Choroid plexus epithelial cell (primary cell): Measurements from ENCODE around the gene CACNA1D.

ENCODE experiments used
- DNase-seq: peaks from one replicate; pipeline ENCODE4 v3.0.0-alpha.2; 2010; ENCODE audit warnings: low read depth
- H3K4me3 ChIP-seq: 2 replicates; pipeline ENCODE4 v1.5.1; 2011; ENCODE audit warnings: low read depth, mild to moderate bottlenecking, control low read depth, low read length, moderate library complexity
- CTCF ChIP-seq: conservative IDR thresholded peaks from 2 replicates; pipeline ENCODE4 v1.5.1; 2011; ENCODE audit warnings: low read depth, mild to moderate bottlenecking, control low read depth, inconsistent platforms, low read length, moderate library complexity

Gene CACNA1D

GRCh38 chr3:53806182-53807116, 312.0 kb downstream of the CACNA1D start:
- DNase-seq: peak; percentile 39
- no peak for TF ChIP-seq CTCF
- no peak overlapping the region for H3K4me3 ChIP-seq

- no peak for TF ChIP-seq CTCF
- no peak overlapping the region for H3K4me3 ChIP-seq
These were observed 312.9 kb downstream of the CACNA1D start for GRCh38 chr3:53807117-53807810.

GRCh38 chr3:53808496-53808895, 314.1 kb downstream of the CACNA1D start:
- DNase-seq: no peak
- TF ChIP-seq CTCF: no peak
- H3K4me3 ChIP-seq: no peak overlapping the region

More at GRCh38 chr3:53807117-53807810, 312.9 kb downstream of the CACNA1D start:
- DNase-seq: no peak

- no peak overlapping the region for H3K4me3 ChIP-seq
- TF ChIP-seq CTCF: no peak
- DNase-seq: no peak
These were observed 314.9 kb downstream of the CACNA1D start for GRCh38 chr3:53809267-53809666.

GRCh38 chr3:53809764-53810400, 315.5 kb downstream of the CACNA1D start:
- DNase-seq: no peak
- H3K4me3 ChIP-seq: no peak overlapping the region
- TF ChIP-seq CTCF: no peak

GRCh38 chr3:53811143-53811927, 316.9 kb downstream of the CACNA1D start:
- no peak for TF ChIP-seq CTCF
- no peak for DNase-seq
- no peak overlapping the region for H3K4me3 ChIP-seq
